ENCODE data around the gene IFNE.

IFNE gene

DNA sequence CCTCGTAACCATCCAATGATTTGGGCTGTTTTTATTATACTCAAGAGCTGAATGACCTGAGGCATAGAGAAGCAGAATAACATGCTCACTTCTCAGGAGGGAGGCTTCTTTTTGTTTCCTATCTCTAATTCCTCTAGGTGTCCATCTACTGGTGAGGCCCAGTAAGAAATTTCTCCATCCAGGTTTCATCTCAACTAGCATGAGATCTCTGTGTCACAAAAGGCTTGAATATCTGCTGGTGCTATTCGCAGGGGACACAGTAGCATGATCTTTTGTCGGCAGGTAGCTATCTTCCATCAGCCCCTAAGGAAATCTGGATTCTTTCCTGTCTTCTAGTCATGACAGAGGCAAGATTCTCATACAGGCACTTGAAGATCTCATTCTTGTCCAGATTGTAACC, 8.9 kb downstream of the IFNE start:
- no peak for DNase-seq (ENCODE audit: extremely low spot score)
- CTCF ChIA-PET = interaction anchor here (1.2 to 2.4 kb wide), 2 partner anchors 7 to 145 kb away, joined by 3 to 11 read pairs; no protein-coding TSS in a partner anchor
- TF ChIP-seq, protein P1, sequence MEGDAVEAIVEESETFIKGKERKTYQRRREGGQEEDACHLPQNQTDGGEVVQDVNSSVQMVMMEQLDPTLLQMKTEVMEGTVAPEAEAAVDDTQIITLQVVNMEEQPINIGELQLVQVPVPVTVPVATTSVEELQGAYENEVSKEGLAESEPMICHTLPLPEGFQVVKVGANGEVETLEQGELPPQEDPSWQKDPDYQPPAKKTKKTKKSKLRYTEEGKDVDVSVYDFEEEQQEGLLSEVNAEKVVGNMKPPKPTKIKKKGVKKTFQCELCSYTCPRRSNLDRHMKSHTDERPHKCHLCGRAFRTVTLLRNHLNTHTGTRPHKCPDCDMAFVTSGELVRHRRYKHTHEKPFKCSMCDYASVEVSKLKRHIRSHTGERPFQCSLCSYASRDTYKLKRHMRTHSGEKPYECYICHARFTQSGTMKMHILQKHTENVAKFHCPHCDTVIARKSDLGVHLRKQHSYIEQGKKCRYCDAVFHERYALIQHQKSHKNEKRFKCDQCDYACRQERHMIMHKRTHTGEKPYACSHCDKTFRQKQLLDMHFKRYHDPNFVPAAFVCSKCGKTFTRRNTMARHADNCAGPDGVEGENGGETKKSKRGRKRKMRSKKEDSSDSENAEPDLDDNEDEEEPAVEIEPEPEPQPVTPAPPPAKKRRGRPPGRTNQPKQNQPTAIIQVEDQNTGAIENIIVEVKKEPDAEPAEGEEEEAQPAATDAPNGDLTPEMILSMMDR (IDR thresholded peaks at IDR 0.05; ENCODE audit: control extremely low read depth, extremely low read depth, low read depth, missing control alignments) = no peak
- POLR2A ChIA-PET = no interaction called here

DNA sequence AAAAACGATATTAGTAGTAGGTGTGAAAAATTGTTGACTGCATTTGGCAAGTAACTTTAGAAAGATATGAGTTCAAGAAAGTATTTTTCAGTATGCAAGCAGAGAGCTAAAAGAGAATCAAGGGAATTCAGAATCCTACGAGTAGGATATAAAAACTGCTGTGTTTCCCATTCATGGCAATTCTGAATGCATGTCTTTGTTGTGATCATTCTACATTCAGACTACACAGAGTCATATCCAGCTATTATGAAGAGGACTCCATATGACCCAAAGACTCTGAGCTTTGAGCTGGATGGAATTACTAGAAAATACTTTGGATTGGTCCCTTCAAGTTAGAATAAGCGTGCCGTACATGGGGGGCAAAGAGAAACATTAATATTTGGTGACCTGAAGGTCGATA, 12.0 kb downstream of the IFNE start:
- no peak for DNase-seq (ENCODE audit: extremely low spot score)
- TF ChIP-seq, protein P1 (IDR thresholded peaks at IDR 0.05; ENCODE audit: control extremely low read depth, extremely low read depth, low read depth, missing control alignments) = no peak
- ChIA-PET POLR2A (no interaction called here), CTCF (interaction anchor here (1.1 kb wide), 1 partner anchor 234 kb away, joined by 3 read pairs; no protein-coding TSS in a partner anchor)

DNA sequence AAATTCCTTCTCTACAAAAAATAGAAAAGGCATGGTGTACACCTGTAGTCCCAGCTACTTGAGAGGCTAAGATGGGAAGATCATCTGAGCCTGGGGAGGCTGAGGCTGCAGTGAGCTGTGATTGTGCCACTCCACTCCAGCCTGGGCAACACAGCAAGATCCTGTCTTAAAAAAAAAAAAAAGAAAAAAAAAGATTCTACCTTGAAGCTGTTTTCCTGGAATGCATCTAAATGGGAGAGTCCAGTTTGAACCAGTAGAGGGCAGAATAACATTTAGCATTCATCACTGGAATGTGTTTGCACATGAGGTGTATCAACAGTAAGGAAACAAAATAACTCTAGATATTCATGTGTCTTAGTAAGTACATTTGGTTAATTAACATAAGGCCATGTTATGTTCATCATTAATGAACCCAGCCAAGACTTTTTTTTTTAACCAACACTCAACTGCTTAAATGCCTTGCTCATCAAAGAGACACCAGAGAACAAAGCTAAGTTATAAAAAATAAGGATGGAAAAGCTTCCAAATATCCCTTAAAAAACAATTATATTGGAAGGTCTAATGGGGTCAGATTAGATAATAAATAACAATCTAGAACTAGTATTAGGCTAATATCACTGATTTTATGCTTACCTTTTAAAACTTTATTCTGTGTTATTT, 16.1 kb downstream of the IFNE start:
- TF ChIP-seq, protein P1 (IDR thresholded peaks at IDR 0.05; ENCODE audit: control extremely low read depth, extremely low read depth, low read depth, missing control alignments) = peak; percentile 78

DNA sequence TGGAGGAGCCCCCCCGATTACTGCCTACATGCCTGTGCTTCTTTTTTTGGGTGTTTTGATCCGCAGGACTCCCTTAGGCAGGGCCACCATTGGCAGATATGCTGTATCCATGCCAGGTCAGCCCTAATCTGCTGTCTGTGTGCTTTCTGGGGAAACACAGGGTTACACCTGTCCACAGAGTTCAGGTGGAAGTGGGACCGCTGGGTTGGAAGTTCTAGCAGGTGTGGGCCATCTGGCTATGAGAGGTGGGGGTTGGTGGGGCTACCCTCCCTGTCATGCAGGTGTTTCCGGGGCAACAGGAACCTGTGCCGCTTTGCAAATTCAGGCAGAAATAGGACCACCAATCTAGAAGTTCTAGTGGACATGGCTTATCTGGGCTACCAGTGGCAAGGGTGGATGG, 17.0 kb downstream of the IFNE start:
- DNase-seq (ENCODE audit: extremely low spot score) = no peak
- TF ChIP-seq, protein P1 (IDR thresholded peaks at IDR 0.05; ENCODE audit: control extremely low read depth, extremely low read depth, low read depth, missing control alignments) = no peak
- POLR2A ChIA-PET = no interaction called here
- CTCF ChIA-PET = interaction anchor here (0.7 to 4.3 kb wide), 9 partner anchors 9 to 325 kb away, joined by 3 to 25 read pairs (median 5); no protein-coding TSS in a partner anchor

More for the DNA sequence above, 16.1 kb downstream of the IFNE start:
- ChIA-PET CTCF (interaction anchor here (0.7 to 4.3 kb wide), 20 partner anchors 9 to 1990 kb away, joined by 3 to 25 read pairs (median 4); partner anchors contain the start of gene MTAP), POLR2A (no interaction called here)
- peak; percentile 54 for DNase-seq (ENCODE audit: extremely low spot score)

DNA sequence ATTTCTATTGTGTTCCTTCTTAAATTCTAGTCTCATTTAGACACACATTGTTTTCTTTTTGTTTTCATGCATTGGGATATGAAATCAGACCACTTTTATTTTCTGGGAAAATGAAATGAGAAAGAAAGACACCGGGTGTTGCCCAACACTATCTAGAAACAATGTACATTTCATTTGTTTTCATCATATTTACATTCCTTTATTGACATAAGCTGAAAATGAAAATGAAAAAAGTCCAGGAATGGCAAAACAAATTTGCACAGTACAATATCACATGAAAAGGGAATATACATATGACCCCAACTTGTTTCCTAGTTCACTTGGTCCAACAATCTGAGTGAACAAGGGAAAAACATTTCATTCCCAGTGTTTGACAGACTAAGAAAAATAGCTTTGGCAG, 20.7 kb downstream of the IFNE start:
- ChIA-PET POLR2A (interaction anchor here (0.6 kb wide), 1 partner anchor 576 kb away, joined by 3 read pairs; no protein-coding TSS in a partner anchor), CTCF (interaction anchor here (0.8 to 1.5 kb wide), 4 partner anchors 27 to 327 kb away, joined by 3 to 7 read pairs (median 4); no protein-coding TSS in a partner anchor)
- TF ChIP-seq, protein P1 (IDR thresholded peaks at IDR 0.05; ENCODE audit: control extremely low read depth, extremely low read depth, low read depth, missing control alignments) = no peak
- no peak for DNase-seq (ENCODE audit: extremely low spot score)

DNA sequence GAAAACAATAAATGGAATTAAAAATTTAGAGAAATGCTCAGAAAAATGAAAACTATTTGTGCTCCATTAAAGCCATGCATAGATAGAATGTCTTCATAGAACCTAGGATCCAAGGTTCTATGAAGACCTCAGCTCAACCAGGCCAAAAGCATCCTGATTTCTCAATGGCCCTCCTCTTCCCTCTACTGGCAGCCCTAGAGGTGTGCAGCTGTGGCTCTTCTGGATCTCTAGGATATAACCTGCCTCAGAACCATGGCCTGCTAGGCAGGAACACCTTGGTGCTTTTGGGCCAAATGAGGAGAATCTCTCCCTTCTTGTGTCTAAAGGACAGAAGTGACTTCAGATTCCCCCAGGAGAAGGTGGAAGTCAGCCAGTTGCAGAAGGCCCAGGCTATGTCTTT, 26.8 kb downstream of the IFNE start:
- CTCF ChIA-PET = interaction anchor here (0.7 to 4.5 kb wide), 20 partner anchors 8 to 281 kb away, joined by 3 to 25 read pairs (median 4); no protein-coding TSS in a partner anchor
- POLR2A ChIA-PET = no interaction called here
- TF ChIP-seq, protein P1 (IDR thresholded peaks at IDR 0.05; ENCODE audit: control extremely low read depth, extremely low read depth, low read depth, missing control alignments) = peak; percentile 71
- DNase-seq (ENCODE audit: extremely low spot score) = peak; percentile 41
